Inflammatory macrophage treated with lipopolysaccharide for 4 hours (primary cell): ENCODE results near the gene PMM1.
"Not testable (repeated sequence)": the region's sequence is repeated elsewhere in the genome, so short reads cannot be mapped to it uniquely, and the experiment has no call there.

ENCODE experiments used
- DNase-seq: peaks from one replicate; pipeline ENCODE4 v3.0.0-alpha.2; 2020

Gene PMM1

GRCh38 chr22:41589391-41590241, at the start of gene PMM1:
TSS of gene PMM1 (minus strand) at chr22:41589840. CDS start at chr22:41589805, 35 bp downstream.
- DNase-seq = peak; percentile 100

GRCh38 chr22:41638748-41639147, 49.1 kb upstream of the PMM1 start:
- no peak for DNase-seq

GRCh38 chr22:41638124-41638523, 48.5 kb upstream of the PMM1 start:
- DNase-seq = no peak

- not testable (repeated sequence) for DNase-seq
Measured at GRCh38 chr22:41637623-41638022, 48.0 kb upstream of the PMM1 start.

GRCh38 chr22:41636467-41636866, 46.8 kb upstream of the PMM1 start:
- no peak for DNase-seq

GRCh38 chr22:41634610-41635009, 45.0 kb upstream of the PMM1 start:
- DNase-seq = not testable (repeated sequence)

GRCh38 chr22:41631615-41632014, 42.0 kb upstream of the PMM1 start:
- DNase-seq = not testable (repeated sequence)

- not testable (repeated sequence) for DNase-seq
Measured at GRCh38 chr22:41631115-41631514, 41.5 kb upstream of the PMM1 start.

GRCh38 chr22:41625577-41625976, 35.9 kb upstream of the PMM1 start:
- no peak for DNase-seq

- DNase-seq = no peak
Measured at GRCh38 chr22:41621911-41622179, 32.2 kb upstream of the PMM1 start.

GRCh38 chr22:41621099-41621910, 31.7 kb upstream of the PMM1 start, which contains the start of gene XRCC6:
TSS of gene XRCC6 (plus strand) at chr22:41621295. CDS start at chr22:41622005, 710 bp downstream.
- DNase-seq = peak; percentile 99

GRCh38 chr22:41620589-41621098, 31.0 kb upstream of the PMM1 start, which contains the start of gene DESI1:
TSS of gene DESI1 (minus strand) at chr22:41621043. CDS start at chr22:41620839, 204 bp downstream.
- DNase-seq = peak; percentile 1

- DNase-seq = peak; percentile 33
Measured at GRCh38 chr22:41619979-41620588, 30.4 kb upstream of the PMM1 start.

GRCh38 chr22:41613456-41613855, 23.8 kb upstream of the PMM1 start:
- DNase-seq = no peak

- DNase-seq = no peak
Measured at GRCh38 chr22:41612603-41613306, 23.1 kb upstream of the PMM1 start.

GRCh38 chr22:41608386-41608785, 18.7 kb upstream of the PMM1 start:
- DNase-seq = no peak

GRCh38 chr22:41603873-41604332, 14.3 kb upstream of the PMM1 start:
- DNase-seq = no peak

GRCh38 chr22:41600976-41601375, 11.3 kb upstream of the PMM1 start:
- DNase-seq = no peak

- no peak for DNase-seq
Measured at GRCh38 chr22:41598891-41599635, 9.4 kb upstream of the PMM1 start.

- DNase-seq = no peak
Measured at GRCh38 chr22:41598081-41598480, 8.4 kb upstream of the PMM1 start.

- no peak for DNase-seq
Measured at GRCh38 chr22:41597635-41597953, 8.0 kb upstream of the PMM1 start.
